ENCODE measurements around the gene AGL.
"Not testable (repeated sequence)": the region's sequence is repeated elsewhere in the genome, so short reads cannot be mapped to it uniquely, and the experiment has no call there.

Gene AGL

GRCh38 chr1:99968214-99968613 lies 118.1 kb downstream of the AGL start:
- no peak for DNase-seq (ENCODE audit: low read depth)
- TF ChIP-seq, protein P1, sequence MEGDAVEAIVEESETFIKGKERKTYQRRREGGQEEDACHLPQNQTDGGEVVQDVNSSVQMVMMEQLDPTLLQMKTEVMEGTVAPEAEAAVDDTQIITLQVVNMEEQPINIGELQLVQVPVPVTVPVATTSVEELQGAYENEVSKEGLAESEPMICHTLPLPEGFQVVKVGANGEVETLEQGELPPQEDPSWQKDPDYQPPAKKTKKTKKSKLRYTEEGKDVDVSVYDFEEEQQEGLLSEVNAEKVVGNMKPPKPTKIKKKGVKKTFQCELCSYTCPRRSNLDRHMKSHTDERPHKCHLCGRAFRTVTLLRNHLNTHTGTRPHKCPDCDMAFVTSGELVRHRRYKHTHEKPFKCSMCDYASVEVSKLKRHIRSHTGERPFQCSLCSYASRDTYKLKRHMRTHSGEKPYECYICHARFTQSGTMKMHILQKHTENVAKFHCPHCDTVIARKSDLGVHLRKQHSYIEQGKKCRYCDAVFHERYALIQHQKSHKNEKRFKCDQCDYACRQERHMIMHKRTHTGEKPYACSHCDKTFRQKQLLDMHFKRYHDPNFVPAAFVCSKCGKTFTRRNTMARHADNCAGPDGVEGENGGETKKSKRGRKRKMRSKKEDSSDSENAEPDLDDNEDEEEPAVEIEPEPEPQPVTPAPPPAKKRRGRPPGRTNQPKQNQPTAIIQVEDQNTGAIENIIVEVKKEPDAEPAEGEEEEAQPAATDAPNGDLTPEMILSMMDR (conservative IDR thresholded peaks at IDR 0.05; ENCODE audit: low read depth, low read length): no peak
- H3K4me3 ChIP-seq (ENCODE audit: low read depth, low read length): no peak overlapping the region

DNA sequence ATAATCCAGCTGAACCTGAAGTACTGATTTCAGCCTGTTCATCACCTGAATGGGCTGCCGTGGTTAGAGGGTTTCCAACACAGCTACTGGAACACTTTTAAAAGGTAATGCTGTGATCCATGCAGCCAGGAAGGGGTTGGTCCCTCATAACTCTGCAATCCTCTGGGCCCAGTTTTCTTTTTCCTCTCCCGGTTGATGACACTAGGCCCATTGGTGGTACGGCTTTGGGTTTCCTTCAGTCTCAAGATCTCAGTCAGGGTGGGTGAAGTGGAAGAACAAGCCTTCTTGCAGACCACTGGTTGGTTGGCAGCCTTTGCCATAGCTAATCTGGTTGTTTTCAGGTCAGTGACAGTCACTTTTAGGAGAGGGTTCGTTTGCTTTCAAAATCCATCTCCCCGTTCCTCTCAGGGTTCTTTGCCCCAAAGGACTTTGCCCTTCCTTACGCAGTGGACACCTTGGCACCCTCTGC lies 119.1 kb downstream of the AGL start:
- H3K4me3 ChIP-seq (ENCODE audit: low read depth, low read length): peak overlapping the region; percentile 91

DNA sequence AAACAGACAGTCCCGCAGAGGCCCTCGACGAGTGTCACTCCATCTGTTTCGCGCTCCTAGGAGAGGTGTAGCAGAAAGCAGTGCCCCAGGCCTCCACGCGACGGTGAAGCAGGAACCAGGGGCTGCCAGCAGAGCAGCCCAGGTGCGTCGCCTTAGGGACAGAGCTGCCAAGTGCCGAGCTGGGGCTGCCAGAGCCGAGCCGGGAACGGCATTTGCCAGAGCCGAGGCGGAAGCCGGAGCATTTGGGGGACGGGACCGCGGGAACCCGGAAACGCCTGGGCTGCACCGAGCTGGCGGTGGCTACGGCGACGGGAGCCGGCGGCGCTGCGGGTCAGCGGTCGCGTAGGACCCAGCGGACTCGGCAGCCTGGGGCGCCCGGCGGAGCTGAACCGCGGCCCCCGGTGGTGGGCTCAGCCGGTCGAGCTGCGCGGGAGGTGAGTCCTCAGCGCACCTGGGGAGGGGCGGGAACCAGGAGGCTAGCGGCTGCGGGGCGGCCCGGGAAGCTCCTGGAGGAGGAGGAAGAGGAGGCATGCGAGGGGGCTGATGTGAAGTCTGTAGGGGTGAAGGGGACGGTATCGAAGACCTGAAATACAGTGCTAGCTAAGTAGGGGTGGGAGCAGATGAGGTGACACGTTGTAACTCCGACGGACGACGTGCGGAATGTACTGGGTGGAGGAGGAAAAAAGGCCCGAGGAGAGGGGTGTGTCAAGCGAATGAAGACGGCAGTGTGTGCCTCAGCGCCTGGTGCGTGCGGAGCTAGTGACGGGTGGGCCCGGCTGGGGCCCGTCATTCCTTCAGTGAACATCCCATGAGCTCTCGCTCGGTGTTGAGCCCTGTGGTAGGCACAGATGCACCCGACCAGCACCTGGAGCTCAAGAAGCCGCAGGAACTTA lies 119.8 kb downstream of the AGL start, which contains the start of gene SLC35A3:
Gene SLC35A3 (plus strand): TSS at position 268 of the 893 bp plus-strand sequence. CDS start 23,559 bp downstream, outside the sequence.
- TF ChIP-seq, protein P1 (conservative IDR thresholded peaks at IDR 0.05; ENCODE audit: low read depth, low read length): no peak
- peak within 1 kb of the TSS; percentile 91 for H3K4me3 ChIP-seq (ENCODE audit: low read depth, low read length)
- DNase-seq (ENCODE audit: low read depth): peak; percentile 66

More for the DNA sequence above, 119.1 kb downstream of the AGL start:
- TF ChIP-seq, protein P1 (conservative IDR thresholded peaks at IDR 0.05; ENCODE audit: low read depth, low read length): no peak
- DNase-seq (ENCODE audit: low read depth): peak; percentile 21

DNA sequence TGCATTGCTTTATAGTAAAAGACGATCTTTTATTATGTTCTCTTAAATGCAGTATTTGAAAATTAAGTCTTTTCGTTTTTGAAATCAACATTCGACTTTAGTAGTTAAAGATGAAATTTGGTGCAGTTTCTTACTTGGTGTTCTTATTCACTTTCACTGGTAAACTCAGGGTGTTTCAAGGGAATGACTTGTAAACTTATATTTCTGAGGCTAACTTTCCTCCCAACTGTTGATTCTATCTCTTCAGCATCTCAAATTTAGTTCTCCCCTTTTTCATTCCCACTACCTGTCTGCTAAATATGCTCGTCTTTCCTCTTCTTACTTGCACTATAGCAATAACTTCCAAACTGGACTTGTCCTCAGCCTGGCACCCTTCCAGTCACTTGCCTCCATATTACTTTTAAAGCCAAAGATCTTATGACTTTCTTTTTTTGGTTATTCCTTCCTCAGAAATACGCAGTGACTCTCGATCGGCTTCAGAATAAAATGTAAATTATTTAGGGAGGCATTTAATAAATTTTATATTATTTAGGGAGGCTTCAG lies 120.6 kb downstream of the AGL start:
- peak; percentile 5 for DNase-seq (ENCODE audit: low read depth)
- TF ChIP-seq, protein P1 (conservative IDR thresholded peaks at IDR 0.05; ENCODE audit: low read depth, low read length): no peak
- peak overlapping the region; percentile 91 for H3K4me3 ChIP-seq (ENCODE audit: low read depth, low read length)

DNA sequence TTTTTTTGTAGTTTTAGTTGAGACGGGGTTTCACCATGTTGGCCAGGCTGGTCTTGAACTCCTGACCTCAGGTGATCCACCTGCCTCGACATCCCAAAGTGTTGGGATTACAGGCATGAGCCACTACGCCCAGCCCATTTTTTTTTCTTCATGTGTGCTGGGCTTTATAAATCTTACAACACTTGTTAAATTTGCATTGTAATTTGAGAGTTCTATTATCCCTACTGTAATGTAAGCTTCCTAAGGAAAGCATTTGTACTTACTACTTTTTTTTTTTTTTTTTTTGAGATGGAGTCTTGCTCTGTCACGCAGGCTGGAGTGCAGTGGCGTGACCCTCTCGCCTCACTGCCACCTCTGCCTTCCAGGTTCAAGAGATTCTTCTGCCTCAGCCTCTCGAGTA lies 121.9 kb downstream of the AGL start:
- DNase-seq (ENCODE audit: low read depth); H3K4me3 ChIP-seq (ENCODE audit: low read depth, low read length): not testable (repeated sequence)

Data from choroid plexus epithelial cell (primary cell).